GM18867 (cell line): ENCODE results near the gene BCKDHA.
A peak's percentile ranks its signal among the peaks of the same experiment; 100 is the strongest.

ENCODE experiments used
- ATAC-seq: cut with Tn5 transposase; IDR thresholded peaks from one replicate; pipeline ENCODE4 v1.9.1; 2021; ENCODE audit warnings: mild to moderate bottlenecking, moderate library complexity; ENCODE audit not compliant: unreplicated experiment

BCKDHA gene

DNA sequence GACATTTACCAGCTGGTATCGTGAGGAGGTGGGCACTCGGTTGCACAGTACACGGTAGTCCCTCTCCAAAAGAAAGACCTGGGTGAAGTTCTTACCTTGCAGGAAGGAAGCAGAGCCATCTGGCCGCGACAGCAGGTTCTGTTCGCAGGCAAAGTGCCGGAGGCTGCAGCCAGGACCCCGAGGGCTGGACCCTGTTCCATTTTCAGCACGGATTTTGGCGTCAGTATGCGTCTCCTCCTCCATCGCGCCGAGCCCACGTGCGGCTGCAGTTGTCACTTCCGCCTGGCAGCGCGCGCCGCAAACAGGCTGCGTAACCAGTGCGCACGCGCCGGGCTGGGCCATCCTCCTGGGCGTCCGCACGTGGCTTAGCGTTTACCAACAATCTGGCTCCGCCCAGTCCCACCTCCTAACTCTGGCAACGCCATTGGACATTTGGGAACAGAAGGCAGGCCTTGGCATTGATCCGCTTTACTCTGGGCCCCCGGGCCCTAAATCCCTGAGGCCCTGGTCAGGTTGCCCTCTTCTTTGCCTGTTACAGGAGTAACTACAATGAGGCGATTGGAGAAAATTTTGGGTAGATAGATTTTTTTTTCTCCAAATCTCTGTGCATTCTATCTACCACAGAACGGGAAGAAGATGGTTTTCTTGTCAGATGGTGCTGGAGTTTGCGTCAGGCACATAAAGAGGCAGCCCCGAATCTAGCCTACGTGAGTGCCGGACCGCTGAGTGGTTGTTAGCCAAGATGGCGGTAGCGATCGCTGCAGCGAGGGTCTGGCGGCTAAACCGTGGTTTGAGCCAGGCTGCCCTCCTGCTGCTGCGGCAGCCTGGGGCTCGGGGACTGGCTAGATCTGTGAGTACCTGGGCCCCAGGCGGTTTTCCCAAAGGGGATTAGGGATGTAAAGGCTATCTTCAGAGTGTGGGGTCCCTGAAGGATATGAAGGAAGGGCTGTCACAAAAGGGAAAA is at the start of gene BCKDHA, which contains the start of gene EXOSC5:
BCKDHA (plus strand) TSS at position 733 of the 964 bp plus-strand sequence; CDS start at position 743, 10 bp downstream.
EXOSC5 (minus strand) TSS at position 274 of the 964 bp plus-strand sequence; CDS start at position 243, 31 bp downstream.
- ATAC-seq: peak; percentile 91

- no peak for ATAC-seq
These were observed 46.8 kb upstream of the BCKDHA start for GRCh38 chr19:41350735-41351338.

DNA sequence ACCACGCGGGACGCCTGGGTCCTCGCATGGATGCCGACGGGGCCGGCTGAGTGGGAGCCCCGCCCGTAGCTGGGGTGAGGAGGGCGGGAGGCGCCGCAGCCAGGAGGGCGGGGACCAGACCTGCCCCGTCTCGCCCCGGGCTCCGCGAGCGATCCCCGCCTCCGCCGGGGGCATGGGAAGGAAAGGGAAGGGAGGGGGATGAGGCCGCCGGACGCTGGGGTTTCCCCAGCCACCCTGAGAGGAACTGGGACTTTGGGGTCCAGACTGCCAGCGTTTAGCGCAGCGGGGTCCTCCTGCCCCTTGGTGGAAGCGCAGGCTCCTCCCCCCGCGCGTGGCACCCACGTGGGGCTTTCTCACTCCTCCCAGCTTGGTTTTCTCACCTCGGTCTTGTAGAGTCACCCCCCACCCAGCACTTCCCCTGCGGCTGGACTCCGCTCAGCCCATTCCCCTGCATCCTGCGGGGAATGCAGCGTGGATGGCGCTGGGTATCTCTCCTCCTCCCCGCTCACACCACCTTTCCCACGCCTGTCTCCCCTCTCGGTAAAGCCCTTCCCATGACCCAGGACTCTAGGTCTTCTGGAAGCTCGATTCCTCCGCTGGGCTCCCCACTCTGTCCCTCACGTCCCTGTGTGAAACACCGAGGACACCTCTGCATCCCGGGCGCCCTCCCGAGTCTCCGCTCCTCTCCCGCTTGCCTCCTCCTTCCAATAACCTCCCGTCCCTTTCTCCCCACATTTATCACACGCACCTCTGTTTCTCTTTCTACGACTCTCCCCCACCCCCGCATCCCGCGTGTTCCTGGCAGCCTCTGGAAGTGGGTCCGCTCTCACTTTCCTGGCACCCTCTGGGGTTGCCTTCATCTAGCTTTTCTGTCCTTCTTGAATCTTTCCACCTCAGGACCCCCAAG is 46.0 kb upstream of the BCKDHA start:
- peak; percentile 42 for ATAC-seq

DNA sequence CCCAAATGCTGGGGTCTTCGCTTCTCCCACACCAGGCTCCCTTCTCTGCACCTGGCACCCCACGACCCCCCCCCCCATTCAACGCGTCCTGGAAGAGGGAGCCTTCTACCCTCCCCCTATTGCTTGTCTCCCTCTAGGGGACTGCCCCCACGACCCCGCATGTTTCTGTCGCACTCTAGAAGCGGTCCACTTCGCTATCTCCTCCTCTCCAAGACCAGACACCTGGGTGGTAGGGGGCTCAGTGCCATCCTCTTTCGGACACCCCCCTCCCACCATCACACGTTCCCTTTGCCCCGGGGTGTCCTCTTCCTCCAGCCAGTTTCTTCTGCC is 45.4 kb upstream of the BCKDHA start:
- ATAC-seq: no peak

- peak; percentile 18 for ATAC-seq
These were observed 44.8 kb upstream of the BCKDHA start for GRCh38 chr19:41352609-41353465.

- peak; percentile 40 for ATAC-seq
These were observed 43.9 kb upstream of the BCKDHA start, which contains the start of gene TGFB1 for GRCh38 chr19:41353466-41354342. Gene TGFB1 (minus strand): TSS chr19:41353922. CDS start chr19:41353044, 878 bp downstream.

- no peak for ATAC-seq
These were observed 43.2 kb upstream of the BCKDHA start for GRCh38 chr19:41354343-41354953.

- ATAC-seq: no peak
These were observed 42.6 kb upstream of the BCKDHA start for GRCh38 chr19:41355035-41355434.

GRCh38 chr19:41355802-41356201 is 41.8 kb upstream of the BCKDHA start:
- ATAC-seq: no peak

- ATAC-seq: no peak
These were observed 40.5 kb upstream of the BCKDHA start for GRCh38 chr19:41356984-41357739.

DNA sequence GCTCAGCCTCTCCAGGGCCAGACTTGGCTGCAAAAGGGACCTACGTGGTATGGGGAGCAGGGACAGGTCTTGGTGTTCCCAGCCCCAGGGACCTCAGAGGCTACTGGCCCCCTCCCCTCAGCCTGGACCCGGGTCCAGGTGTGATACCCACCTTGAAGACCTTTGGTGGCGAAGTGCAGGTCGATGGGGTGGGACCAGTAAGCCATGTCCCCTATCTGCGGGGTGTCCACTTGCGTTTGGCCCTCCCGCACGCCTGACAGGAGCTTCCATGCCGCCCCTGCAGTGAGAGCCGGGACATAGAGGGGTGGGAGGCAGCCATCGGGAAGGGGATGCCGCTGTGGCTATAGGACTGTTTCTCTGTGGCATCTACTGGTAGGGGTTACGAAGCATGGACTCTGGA is 39.9 kb upstream of the BCKDHA start:
- no peak for ATAC-seq

DNA sequence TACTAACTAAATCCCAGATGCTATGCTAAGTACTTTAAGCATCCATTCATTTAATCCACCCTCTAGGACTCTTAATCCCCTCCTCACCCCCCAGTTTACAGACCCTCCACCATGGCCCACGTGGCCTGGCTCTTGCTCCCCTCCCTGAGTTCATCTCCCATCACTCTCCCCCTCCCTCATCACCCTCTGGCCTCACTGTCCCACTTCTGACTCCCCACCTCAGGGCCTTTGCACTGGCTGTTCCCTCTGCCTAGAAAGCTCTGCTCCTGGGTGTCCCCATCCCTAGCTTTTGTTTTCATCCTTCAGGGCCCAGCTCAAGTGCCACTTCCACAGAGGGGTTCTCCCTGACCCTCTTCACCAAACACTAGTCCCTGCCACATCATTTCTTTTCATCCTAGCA is 37.9 kb upstream of the BCKDHA start:
- no peak for ATAC-seq

DNA sequence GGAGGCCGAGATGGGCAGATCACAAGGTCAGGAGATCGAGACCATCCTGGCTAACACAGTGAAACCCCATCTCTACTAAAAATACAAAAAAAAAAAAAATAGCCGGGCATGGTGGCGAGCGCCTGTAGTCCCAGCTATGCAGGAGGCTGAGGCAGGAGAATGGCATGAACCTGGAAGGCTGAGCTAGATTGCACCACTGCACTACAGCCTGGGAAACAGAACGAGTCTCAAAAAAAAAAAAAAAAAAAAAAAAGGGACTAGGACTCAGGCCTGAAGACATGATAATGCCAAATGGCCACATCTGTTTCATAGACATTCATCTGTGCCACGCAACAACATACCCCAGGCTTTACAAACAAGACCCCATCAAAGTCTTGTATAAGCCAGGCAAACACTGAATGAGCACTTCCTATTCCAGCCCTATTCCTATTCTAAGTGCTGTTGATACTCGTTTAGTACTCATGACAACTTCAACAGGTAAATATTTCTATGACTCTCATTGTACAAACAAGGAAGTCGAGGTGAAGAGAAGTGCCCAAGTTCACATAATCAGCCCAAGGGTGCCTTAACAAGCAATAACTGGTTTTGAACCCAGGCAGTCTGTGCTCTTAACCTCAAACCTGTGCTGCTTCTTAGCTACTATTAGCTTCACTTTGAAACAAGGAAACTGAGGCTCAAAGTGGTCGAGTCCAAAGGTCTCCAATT is 35.3 kb upstream of the BCKDHA start:
- ATAC-seq: no peak

DNA sequence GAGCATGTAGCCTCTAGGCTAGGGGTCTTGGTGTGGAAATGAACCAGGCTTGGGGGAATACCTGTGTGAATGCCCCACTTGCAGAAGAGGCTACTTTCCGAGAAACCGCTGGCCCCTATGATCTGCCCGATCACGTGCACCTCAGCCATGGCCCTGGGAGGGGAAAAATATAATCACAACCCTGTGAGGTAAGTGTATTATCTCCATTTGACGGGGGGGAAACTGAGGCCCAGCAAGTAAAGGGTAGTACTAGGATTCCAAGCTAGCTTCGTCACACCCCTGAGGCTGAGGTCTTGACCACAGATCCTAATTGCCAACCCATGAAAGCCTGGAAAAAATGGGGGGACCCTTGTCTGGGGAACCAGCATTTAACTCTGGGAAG is 34.3 kb upstream of the BCKDHA start:
- ATAC-seq: peak; percentile 3

- peak; percentile 84 for ATAC-seq
These were observed 33.7 kb upstream of the BCKDHA start, which contains the start of gene B9D2 for GRCh38 chr19:41363753-41364523. Gene B9D2 (minus strand): TSS chr19:41364149. CDS start chr19:41363519, 630 bp downstream.
